GM18520 (cell line): ENCODE data around the gene KDM4B.
A peak's percentile ranks its signal among the peaks of the same experiment; 100 is the strongest.
"Not testable (repeated sequence)": the region's sequence is repeated elsewhere in the genome, so short reads cannot be mapped to it uniquely, and the experiment has no call there.

Experiments used
- ATAC-seq: cut with Tn5 transposase; IDR thresholded peaks from one replicate; pipeline ENCODE4 v1.9.1; 2021; ENCODE audit not compliant: unreplicated experiment

The KDM4B gene

DNA sequence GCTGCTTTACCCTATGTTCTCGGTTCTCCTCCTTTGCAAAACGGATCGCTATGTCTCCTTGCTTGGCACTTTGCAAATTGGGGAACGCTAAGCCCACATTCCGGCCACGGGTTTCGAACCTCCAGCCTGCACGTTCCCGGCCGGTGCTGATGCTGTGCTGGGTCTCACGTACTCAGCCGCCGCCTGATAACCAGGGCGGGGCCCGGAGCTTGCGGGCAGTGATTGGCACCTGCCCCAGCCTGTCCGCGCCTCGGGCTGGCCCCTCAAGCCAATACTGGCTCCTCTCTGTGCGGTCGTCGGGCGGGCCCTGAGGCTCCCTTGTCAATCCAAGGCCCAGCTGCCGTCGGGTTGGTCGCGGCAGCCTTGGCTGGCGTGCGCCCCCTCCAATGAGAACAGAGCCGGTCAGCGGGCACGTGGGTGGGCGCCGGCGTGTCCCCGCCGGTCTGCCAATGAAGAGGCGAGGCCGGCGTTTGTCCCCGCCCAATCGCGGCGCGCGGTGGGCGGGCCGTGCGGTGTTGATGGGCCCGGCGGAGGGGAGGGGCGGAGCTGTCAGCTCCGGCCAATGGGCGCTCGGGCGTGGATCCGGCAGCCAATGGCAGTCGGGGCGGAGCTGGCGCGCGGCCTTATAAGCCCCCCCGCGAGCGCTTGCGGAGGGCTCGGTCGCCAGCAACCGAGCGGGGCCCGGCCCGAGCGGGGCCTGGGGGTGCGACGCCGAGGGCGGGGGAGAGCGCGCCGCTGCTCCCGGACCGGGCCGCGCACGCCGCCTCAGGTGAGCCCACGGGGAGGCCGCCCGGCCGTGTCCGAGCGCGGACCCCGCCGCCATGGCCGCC, at the start of gene KDM4B:
TSS of gene KDM4B (plus strand) at position 652 of the 830 bp plus-strand sequence. CDS start 63,778 bp downstream, outside the sequence.
- peak; percentile 90 for ATAC-seq

DNA sequence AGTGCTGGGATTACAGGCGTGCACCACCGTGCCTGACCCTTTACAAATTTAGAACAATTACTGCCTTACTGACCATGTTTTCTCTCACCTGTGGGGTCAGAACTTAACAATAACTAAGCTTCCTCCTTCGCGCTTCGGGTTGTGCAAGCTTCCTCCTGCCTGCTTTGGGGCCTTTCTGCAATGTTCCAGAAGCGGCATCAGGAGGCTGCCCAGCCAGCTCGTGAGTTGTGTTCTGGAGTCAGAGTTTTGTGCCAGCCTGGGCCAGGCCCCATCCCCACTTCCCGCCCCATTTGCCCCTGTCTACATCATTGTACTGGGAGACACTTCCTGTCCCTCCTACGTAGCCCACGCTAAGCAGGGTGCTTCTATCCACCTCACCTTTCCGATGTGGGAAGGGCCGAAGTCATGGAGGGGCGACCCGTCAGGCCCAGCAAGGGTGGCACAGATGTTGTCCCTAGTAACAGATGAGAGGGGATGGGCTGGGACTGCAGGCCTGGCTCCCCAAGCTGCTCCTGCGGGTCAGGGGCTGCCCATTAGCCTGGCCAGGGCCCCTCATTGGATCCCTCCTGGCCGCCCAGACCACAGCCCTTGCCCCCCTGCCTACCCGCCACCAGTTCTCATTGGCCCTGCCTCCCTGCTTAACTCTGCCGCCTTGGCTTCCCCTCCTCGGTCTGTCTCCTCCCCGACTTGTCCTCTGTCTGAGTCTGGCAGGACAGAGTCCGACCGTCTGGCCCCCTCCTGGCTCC, 46.2 kb upstream of the KDM4B start:
- ATAC-seq: no peak

DNA sequence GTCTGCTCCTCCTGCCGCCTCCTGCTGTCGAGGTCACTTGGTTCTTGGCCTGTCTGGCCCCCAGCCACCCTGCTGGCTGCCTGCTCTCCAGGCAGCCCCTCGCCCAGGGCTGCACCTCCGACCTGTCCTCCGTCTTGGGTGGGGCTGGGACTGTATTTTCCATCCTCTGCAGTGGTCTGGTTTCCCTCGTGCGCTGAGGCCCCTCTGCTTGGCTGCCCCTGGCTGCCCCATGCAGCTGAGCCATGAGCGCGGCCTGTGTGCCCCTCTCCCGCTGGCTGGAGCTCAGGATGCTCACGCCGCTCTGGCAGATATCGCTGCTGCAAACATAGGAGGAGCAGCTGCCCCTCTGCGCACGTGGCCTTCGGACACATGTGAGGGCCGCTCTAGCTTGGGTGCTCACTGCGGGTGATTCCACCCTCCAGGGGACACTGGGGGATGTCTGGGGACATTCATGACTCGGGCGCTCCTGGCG, 45.6 kb upstream of the KDM4B start:
- ATAC-seq: no peak

DNA sequence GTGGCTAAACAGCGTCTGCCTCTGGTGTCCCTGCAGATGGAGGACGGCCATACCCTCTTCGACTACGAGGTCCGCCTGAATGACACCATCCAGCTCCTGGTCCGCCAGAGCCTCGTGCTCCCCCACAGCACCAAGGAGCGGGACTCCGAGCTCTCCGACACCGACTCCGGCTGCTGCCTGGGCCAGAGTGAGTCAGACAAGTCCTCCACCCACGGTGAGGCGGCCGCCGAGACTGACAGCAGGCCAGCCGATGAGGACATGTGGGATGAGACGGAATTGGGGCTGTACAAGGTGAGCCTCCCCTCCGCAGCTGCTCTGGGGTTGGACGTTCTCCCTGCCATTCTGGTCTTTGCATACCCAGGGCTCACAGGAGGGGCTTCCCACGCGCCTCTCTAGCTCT, 39.7 kb upstream of the KDM4B start:
- no peak for ATAC-seq

DNA sequence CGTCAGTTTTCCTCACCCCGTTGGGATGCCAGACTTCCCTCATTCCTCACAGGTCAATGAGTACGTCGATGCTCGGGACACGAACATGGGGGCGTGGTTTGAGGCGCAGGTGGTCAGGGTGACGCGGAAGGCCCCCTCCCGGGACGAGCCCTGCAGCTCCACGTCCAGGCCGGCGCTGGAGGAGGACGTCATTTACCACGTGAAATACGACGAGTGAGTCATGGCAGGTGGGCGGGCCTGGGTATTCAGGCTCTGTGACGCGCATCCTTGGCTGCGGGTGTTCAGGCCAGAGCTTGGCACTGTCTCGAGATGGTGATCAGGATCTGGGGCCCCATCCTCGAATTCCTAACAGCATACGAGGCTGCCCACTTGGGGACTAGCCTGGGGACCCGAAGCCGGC, 38.2 kb upstream of the KDM4B start:
- ATAC-seq: no peak

DNA sequence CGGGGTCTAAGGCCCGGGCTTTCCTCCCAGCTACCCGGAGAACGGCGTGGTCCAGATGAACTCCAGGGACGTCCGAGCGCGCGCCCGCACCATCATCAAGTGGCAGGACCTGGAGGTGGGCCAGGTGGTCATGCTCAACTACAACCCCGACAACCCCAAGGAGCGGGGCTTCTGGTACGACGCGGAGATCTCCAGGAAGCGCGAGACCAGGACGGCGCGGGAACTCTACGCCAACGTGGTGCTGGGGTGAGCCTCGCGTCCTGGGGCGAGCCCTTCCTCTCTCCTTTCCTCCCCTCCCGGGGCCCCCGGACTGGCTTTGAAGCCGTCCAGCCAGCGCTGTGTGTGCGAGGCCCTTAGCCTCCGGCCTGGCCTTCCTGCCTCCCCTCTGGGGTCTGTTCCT, 36.2 kb upstream of the KDM4B start:
- no peak for ATAC-seq

DNA sequence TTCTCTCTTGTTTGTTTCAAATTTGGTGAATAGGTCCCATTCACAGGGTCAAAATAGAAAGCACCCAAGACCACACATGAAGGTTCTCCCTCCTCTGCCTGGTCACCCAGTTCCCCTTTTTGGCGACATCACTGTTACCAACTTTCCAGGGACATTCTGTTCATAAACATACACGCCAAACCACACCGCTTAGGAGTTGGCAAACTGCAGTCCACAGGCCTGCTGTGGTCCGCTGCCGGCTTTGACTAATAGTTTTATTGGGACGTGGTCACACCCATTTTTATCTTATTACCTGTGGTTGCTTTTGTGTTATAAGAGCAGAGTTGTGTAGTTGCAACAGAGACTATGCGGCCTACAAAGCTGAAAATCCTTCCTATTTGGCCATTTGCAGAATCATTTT, 35.4 kb upstream of the KDM4B start:
- ATAC-seq: no peak

DNA sequence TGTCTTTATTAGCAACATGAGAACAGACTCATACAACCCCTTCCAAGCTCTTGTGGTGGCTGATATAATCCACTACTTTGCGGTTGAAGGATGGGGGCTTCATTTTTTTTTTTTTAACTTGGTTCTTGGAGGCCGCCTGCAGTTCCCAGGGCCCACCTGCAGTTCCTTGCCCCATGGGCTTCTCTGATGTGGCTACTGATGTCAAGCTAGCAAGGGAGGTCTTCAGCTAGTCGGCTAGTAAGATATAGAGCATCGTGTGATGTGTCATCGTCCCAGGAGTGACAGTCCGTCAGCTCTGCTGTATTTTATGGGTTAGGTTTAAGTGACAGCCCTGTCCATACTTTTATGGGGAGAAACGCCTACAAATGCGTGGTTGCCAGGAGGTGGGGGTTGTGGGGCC, 33.5 kb upstream of the KDM4B start:
- ATAC-seq: no peak

DNA sequence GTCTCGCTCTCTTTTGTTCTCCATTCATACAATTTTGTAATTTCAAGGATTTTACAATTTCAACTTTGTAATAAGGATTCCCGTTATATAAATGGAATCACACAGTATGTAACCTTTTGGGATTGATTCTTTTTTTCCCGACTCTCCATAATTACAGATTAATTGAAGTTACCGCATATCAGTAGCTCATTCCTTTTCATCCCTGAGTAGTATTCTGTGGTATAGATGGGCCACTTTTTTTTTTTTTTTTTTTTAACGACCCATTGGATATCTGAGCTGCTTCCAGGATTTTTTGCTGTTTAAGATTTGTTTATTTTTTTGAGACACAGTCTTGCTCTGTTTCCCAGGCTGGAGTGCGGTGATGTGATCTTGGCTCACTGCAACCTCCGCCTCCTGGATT, 31.9 kb upstream of the KDM4B start:
- ATAC-seq: no peak

DNA sequence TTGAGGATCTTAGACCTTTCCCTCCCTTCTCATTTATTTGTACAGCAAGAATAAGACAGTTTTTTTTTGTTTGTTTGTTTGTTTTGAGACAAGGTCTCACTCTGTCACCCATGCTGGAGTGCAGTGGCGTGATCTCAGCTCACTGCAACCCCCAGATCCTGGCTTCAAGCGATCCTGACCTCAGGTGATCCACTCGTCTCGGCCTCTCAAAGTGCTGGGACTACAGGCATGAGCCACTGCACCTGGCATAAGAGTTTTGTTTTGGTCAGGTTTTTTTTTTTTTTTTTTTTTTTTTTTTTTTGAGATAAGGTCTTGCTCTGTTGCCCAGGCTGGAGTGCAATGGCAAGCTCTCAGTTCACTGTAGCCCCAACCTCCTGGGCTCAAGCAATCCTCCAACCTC, 30.5 kb upstream of the KDM4B start:
- ATAC-seq: not testable (repeated sequence)

DNA sequence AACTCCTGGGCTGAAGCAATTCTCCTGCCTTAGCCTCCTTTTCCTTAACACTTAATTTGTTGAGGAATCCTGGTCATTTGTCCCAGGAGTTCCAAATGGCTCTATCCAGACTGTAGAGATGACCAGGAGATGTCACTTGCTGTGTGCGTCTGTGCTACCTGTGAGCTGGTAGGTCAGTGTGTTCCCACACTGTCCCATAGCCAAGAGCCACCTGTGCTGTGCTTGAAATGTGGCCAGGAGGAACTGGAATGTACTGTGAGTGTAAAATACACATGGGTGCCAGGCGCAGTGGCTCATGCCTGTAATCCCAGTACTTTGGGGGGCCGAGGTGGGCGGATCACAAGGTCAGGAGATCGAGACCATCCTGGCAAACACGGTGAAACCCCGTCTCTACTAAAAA, 29.4 kb upstream of the KDM4B start:
- no peak for ATAC-seq

DNA sequence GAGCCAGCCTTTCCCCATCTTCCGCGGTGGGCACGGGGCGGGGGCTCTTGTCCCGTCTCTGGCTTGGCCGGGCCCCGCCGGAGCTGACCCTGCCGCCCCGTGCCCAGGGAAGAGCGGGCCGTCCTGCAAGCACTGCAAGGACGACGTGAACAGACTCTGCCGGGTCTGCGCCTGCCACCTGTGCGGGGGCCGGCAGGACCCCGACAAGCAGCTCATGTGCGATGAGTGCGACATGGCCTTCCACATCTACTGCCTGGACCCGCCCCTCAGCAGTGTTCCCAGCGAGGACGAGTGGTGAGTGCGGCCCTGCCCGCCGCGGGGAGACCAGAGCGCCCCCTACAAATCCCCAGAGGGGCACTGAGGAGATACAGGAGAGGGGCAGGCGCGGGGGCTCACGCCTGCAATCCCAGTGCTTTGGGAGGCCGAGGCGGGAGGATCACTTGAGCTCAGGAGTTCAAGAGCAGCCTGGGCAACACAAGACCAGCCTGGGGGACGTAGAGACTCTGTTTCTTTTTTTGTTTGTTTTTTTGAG, 27.2 kb upstream of the KDM4B start:
- ATAC-seq: not testable (repeated sequence)

DNA sequence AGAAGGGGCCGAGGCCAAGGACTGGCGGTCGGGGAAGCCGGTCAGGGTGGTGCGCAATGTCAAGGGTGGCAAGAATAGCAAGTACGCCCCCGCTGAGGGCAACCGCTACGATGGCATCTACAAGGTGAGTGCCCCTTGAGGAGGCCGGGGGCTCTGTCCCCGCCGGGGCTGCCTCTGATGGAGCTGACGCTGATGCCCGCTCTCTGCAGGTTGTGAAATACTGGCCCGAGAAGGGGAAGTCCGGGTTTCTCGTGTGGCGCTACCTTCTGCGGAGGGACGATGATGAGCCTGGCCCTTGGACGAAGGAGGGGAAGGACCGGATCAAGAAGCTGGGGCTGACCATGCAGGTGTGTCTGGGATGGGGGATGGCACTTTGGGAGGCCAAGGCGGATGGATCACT, 18.3 kb upstream of the KDM4B start:
- not testable (repeated sequence) for ATAC-seq

DNA sequence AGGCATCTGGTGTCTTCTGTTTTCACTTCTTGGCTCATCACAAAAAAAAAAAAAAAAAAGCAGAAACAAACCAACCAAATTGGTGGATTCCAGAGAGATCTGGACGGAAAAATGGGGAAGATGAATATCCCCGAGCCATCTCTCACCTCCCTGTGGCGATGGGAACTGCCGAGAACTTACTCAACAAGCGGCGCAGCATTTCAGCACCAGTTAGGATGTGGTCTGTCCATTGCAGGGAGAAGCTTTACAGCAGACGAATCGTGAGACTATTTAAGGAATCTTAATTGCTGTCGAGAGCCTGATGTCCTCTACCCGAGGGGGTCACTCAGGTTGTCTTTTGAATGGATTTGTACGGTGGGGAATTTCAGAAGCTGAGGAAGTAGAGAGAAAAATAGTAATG, 17.3 kb upstream of the KDM4B start:
- ATAC-seq: no peak

DNA sequence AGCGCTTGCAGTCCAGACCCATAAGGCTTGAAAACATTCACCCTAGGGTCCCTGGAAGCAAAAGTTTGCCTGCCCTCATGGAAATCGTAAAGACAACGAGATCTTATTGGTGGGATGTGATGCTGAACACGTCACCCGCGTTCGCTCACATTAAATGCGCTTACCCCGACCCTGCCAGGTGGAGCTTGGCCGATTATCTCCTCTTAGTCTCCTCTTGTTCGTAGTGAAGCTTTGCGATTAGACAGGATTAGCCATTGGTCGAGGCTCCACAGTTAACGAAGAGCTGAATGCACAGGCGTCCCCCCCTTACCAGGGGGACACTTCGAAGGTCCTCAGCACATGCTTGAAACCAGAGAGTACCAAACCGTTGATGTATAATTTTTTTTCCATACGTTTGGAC, 16.0 kb upstream of the KDM4B start:
- ATAC-seq: no peak

DNA sequence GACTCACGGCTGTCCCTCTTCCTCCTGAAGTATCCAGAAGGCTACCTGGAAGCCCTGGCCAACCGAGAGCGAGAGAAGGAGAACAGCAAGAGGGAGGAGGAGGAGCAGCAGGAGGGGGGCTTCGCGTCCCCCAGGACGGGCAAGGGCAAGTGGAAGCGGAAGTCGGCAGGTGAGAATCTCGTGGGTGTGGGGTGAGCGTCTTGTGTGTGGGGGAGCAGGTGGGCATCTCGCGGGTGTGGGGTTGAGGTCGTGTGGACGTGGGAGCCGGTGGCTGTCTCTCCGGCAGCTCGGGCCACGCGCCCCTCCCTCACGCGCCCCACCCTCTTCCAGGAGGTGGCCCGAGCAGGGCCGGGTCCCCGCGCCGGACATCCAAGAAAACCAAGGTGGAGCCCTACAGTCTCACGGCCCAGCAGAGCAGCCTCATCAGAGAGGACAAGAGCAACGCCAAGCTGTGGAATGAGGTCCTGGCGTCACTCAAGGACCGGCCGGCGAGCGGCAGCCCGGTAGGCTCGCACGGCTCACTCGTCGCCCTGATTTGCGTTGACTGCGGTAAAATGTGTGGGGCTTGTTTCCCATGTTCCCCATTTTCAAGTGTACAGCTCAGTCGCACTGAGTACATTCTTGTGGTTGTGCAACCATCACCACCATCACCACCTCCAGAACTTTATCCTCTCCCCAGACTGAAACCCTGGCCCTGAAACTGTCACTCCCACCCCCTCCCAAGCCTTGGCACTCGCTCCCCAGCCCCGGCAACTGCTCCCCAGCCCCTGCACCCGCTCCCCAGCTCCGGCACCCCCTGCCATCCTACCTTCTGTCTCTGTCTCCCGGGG, 14.4 kb upstream of the KDM4B start:
- not testable (repeated sequence) for ATAC-seq

DNA sequence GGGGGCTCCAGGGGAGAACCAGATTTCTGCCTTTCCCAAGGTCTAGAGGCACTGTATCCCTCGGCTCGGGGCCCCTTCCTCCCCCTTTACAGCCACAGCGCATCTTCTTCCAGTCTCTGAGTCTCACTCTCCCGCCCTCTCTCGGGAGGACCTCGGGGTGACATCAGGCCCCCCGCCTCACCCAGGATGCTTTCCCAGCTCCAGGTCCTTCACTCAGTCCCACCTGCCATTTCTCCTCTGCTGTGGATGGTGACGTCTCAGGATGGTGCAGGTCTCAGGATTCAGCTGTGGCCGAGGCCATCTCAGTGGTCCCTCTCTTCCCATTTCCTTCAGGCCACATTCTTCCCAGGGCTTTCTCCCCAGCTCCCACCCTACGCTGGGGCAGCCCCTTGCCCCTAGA, 13.6 kb upstream of the KDM4B start:
- ATAC-seq: no peak

DNA sequence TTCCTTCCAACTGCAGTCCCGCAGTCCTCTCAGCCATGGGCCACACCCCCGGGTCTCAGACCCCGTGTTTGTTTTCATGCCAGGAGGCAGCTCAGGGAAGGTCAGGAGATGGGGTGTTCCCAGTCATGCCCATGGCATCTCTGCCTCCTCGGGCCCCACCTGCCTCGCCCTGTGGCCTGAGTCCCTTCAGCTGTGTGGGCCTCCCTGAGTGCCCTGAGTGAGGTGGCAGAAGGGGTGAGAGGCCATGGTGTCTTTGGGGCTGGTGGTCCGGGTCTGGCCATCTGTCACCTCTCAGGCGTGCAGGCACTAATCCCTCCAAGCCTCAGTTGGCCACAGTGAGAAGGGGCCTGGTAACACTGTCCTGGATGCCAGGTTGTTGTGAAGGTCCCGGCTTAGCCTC, 10.9 kb upstream of the KDM4B start:
- ATAC-seq: no peak

DNA sequence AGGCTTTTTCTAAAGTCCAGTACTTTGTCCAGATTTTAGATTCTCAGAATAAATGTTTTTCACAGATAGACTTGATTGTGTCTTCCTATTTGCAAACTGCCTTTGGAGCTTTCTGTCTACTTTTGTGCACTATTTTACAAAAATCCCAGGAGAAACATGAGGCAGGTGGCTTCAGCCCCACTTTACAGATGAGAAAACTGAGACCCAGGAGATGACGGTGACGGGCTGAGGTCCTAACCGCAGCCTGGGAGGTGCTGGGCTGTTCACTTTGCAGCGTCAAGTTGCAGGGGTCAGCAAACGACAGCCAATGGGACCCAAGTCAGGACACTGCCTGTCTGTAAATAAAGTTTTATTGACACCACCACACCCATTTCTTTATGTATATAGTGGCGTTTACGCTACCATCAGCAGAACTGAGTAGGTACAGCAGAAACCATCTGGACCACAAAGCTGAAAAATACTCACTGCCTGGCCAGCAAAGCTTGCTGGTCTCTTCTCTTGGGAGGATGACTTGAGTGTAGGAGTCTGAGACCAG, 6.8 kb upstream of the KDM4B start:
- no peak for ATAC-seq

DNA sequence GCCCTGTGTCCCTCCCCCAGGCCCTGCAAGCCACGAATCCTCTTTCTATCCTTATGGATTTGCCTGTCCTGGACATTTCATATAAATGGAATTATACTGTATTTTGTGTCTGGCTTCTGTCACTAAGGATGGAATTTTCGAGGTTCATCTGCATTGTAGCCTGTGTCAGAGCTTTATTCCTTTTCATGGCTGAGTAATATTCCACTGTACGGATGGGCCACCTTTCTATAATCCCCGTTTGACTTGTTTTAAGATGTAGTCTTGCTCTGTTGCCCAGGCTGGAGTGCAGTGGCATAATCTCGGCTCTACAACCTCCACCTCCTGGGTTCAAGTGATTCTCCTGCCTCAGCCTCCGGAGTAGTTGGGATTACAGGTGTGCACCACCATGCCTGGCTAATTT, 3.9 kb upstream of the KDM4B start:
- no peak for ATAC-seq

DNA sequence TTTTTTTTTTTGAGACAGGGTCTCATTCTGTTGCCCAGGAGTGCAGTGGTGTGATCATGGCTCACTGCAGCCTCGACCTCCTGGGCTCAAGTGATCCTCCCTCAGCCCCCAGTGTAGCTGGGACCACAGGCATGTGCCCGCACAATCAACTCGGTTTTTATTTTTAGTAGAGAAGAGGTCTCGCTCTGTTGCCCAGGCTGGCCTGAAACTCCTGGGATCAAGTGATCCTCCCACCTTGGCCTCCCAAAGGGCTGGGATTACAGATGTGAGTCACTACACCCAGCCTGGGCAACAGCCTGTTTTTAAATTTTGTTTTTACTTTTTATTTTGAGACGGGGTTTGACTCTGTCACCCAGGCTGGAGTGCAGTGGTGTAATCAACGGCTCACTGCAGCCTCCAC, 2.3 kb upstream of the KDM4B start:
- ATAC-seq: no peak
